Measurements from ENCODE around the gene PTPRN2. TPM values are rescaled to one million over a fixed set of nuclear protein-coding genes. Genes with fewer than 3 reads are reported as not detected.
A peak's percentile ranks its signal among the peaks of the same experiment; 100 is the strongest.

Gene PTPRN2
- total RNA-seq, 1 donor from 2014 or later: 15.4 TPM

GRCh38 chr7:157678501-157678900 lies 909.1 kb downstream of the PTPRN2 start:
- H3K27me3 Mint-ChIP-seq: peaks cover 84% of the 10 kb centered on the region
- TF ChIP-seq CTCF (conservative IDR thresholded peaks at IDR 0.05): no peak
- H3K9me3 Mint-ChIP-seq: no peaks in the 10 kb centered on the region
- H3K4me3 Mint-ChIP-seq: no peak overlapping the region
- peaks cover 15% of the 10 kb centered on the region for H3K4me1 Mint-ChIP-seq (ENCODE audit: unreplicated experiment)
- peak; percentile 62 for DNase-seq (ENCODE audit: extremely low spot score, unreplicated experiment)
- H3K27ac Mint-ChIP-seq: no peak overlapping the region
- H3K36me3 Mint-ChIP-seq: no peaks in the 10 kb centered on the region

- H3K27ac Mint-ChIP-seq: no peak overlapping the region
- H3K9me3 Mint-ChIP-seq: no peaks in the 10 kb centered on the region
- no peak for TF ChIP-seq CTCF (conservative IDR thresholded peaks at IDR 0.05)
- peak; percentile 58 for DNase-seq (ENCODE audit: extremely low spot score, unreplicated experiment)
- H3K4me3 Mint-ChIP-seq: no peak overlapping the region
- H3K27me3 Mint-ChIP-seq: peaks cover 69% of the 10 kb centered on the region
- H3K36me3 Mint-ChIP-seq: no peaks in the 10 kb centered on the region
- H3K4me1 Mint-ChIP-seq (ENCODE audit: unreplicated experiment): peaks cover 13% of the 10 kb centered on the region
Observed at GRCh38 chr7:157676456-157677255, 911.0 kb downstream of the PTPRN2 start.

- H3K27ac Mint-ChIP-seq: no peak overlapping the region
- no peak for TF ChIP-seq CTCF (conservative IDR thresholded peaks at IDR 0.05)
- H3K4me3 Mint-ChIP-seq: no peak overlapping the region
- no peaks in the 10 kb centered on the region for H3K36me3 Mint-ChIP-seq
- H3K27me3 Mint-ChIP-seq: peaks cover 65% of the 10 kb centered on the region
- H3K4me1 Mint-ChIP-seq (ENCODE audit: unreplicated experiment): peaks cover 13% of the 10 kb centered on the region
- DNase-seq (ENCODE audit: extremely low spot score, unreplicated experiment): peak; percentile 52
- H3K9me3 Mint-ChIP-seq: no peaks in the 10 kb centered on the region
Observed at GRCh38 chr7:157676001-157676400, 911.6 kb downstream of the PTPRN2 start.

GRCh38 chr7:157675427-157675927 lies 912.1 kb downstream of the PTPRN2 start:
- H3K4me3 Mint-ChIP-seq: no peak overlapping the region
- no peaks in the 10 kb centered on the region for H3K9me3 Mint-ChIP-seq
- H3K27me3 Mint-ChIP-seq: peaks cover 64% of the 10 kb centered on the region
- DNase-seq (ENCODE audit: extremely low spot score, unreplicated experiment): peak; percentile 53
- TF ChIP-seq CTCF (conservative IDR thresholded peaks at IDR 0.05): no peak
- H3K36me3 Mint-ChIP-seq: no peaks in the 10 kb centered on the region
- H3K27ac Mint-ChIP-seq: no peak overlapping the region
- H3K4me1 Mint-ChIP-seq (ENCODE audit: unreplicated experiment): peaks cover 17% of the 10 kb centered on the region

GRCh38 chr7:157674715-157675426 lies 912.8 kb downstream of the PTPRN2 start:
- no peaks in the 10 kb centered on the region for H3K9me3 Mint-ChIP-seq
- no peak overlapping the region for H3K4me3 Mint-ChIP-seq
- H3K27me3 Mint-ChIP-seq: peaks cover 62% of the 10 kb centered on the region
- TF ChIP-seq CTCF (conservative IDR thresholded peaks at IDR 0.05): no peak
- no peaks in the 10 kb centered on the region for H3K36me3 Mint-ChIP-seq
- peaks cover 20% of the 10 kb centered on the region for H3K4me1 Mint-ChIP-seq (ENCODE audit: unreplicated experiment)
- peak; percentile 65 for DNase-seq (ENCODE audit: extremely low spot score, unreplicated experiment)
- no peak overlapping the region for H3K27ac Mint-ChIP-seq

Measured in type B pancreatic cell (in vitro differentiated cells).